Brain microvascular endothelial cell (primary cell): ENCODE results near the gene ZC3H13.

Experiments
- DNase-seq: peaks from one replicate; pipeline ENCODE4 v3.0.0-alpha.2; 2020
- H3K27ac ChIP-seq: fragments of 250-450 bp; sonication (Bioruptor Pico); 2 replicates; pipeline ENCODE4 v1.5.1; 2020; ENCODE audit warnings: mild to moderate bottlenecking, moderate library complexity
- H3K27me3 ChIP-seq: fragments of 250-450 bp; sonication (Bioruptor Pico); replicated peaks from 2 replicates; pipeline ENCODE4 v1.5.1; 2020; ENCODE audit warnings: mild to moderate bottlenecking
- H3K36me3 ChIP-seq: fragments of 250-450 bp; sonication (Bioruptor Pico); replicated peaks from 2 replicates; pipeline ENCODE4 v1.5.1; 2020; ENCODE audit warnings: mild to moderate bottlenecking
- H3K4me3 ChIP-seq: 2 replicates; pipeline ENCODE4 v1.5.1; 2011; ENCODE audit warnings: low read depth, mild to moderate bottlenecking, control low read depth, low read length, moderate library complexity
- CTCF ChIP-seq: IDR thresholded peaks from 2 replicates; pipeline ENCODE4 v1.5.1; 2011; ENCODE audit warnings: low read depth, mild to moderate bottlenecking, moderate library complexity, low read length, control low read depth, inconsistent platforms; ENCODE audit errors: missing control alignments
- in situ Hi-C: cut with HindIII; loops from 2 replicates; pipeline ENCODE4 v1.10.0; 2017; ENCODE audit warnings: low sequenced_read_pairs, low pct_ligation_motif_present

ZC3H13 gene

GRCh38 chr13:45953082-45953481 lies 99.5 kb downstream of the ZC3H13 start:
- H3K27ac ChIP-seq, result no peak overlapping the region
- DNase-seq, result no peak
- TF ChIP-seq CTCF, result no peak
- H3K27me3 ChIP-seq, result no peaks in the 10 kb centered on the region
- in situ Hi-C loops, result no loop called here
- H3K36me3 ChIP-seq, result peaks cover 5% of the 10 kb centered on the region
- H3K4me3 ChIP-seq, result no peak overlapping the region

- TF ChIP-seq CTCF, result no peak
- no peak overlapping the region for H3K27ac ChIP-seq
- DNase-seq, result no peak
- in situ Hi-C loops, result no loop called here
- no peak overlapping the region for H3K4me3 ChIP-seq
- H3K36me3 ChIP-seq, result peaks cover 2% of the 10 kb centered on the region
- no peaks in the 10 kb centered on the region for H3K27me3 ChIP-seq
Observed at GRCh38 chr13:45951724-45952123, 100.8 kb downstream of the ZC3H13 start.

GRCh38 chr13:45951166-45951565 lies 101.4 kb downstream of the ZC3H13 start:
- no peak for DNase-seq
- in situ Hi-C loops, result no loop called here
- no peak for TF ChIP-seq CTCF
- Histone ChIP-seq H3K27me3 (no peaks in the 10 kb centered on the region), H3K27ac (no peak overlapping the region), H3K36me3 (no peaks in the 10 kb centered on the region), H3K4me3 (no peak overlapping the region)

GRCh38 chr13:45950386-45951000 lies 102.1 kb downstream of the ZC3H13 start:
- no peak overlapping the region for H3K27ac ChIP-seq
- H3K4me3 ChIP-seq, result no peak overlapping the region
- no peak for TF ChIP-seq CTCF
- no peak for DNase-seq
- in situ Hi-C loops, result no loop called here
- no peaks in the 10 kb centered on the region for H3K36me3 ChIP-seq
- no peaks in the 10 kb centered on the region for H3K27me3 ChIP-seq

GRCh38 chr13:45949161-45949560 lies 103.4 kb downstream of the ZC3H13 start:
- Histone ChIP-seq H3K36me3 (no peaks in the 10 kb centered on the region), H3K27ac (no peak overlapping the region), H3K4me3 (no peak overlapping the region), H3K27me3 (no peaks in the 10 kb centered on the region)
- no peak for TF ChIP-seq CTCF
- DNase-seq, result no peak
- in situ Hi-C loops, result no loop called here

- H3K27me3 ChIP-seq, result no peaks in the 10 kb centered on the region
- H3K4me3 ChIP-seq, result no peak overlapping the region
- no peak for TF ChIP-seq CTCF
- no peak for DNase-seq
- in situ Hi-C loops, result no loop called here
- no peaks in the 10 kb centered on the region for H3K36me3 ChIP-seq
- no peak overlapping the region for H3K27ac ChIP-seq
Observed at GRCh38 chr13:45943965-45944364, 108.6 kb downstream of the ZC3H13 start.
